ENCODE measurements around the gene PCDHB13.
"Not testable (repeated sequence)": the region's sequence is repeated elsewhere in the genome, so short reads cannot be mapped to it uniquely, and the experiment has no call there.

Gene PCDHB13

DNA sequence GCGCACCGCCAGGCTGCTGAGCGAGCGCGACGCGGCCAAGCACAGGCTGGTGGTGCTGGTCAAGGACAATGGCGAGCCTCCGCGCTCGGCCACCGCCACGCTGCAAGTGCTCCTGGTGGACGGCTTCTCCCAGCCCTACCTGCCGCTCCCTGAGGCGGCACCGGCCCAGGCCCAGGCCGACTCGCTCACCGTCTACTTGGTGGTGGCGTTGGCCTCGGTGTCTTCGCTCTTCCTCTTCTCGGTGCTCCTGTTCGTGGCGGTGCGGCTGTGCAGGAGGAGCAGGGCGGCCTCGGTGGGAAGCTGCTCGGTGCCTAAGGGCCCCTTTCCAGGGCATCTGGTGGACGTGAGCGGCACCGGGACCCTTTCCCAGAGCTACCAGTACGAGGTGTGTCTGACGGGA, 12.1 kb upstream of the PCDHB13 start:
- DNase-seq (ENCODE audit: low spot score), result not testable (repeated sequence)

DNA sequence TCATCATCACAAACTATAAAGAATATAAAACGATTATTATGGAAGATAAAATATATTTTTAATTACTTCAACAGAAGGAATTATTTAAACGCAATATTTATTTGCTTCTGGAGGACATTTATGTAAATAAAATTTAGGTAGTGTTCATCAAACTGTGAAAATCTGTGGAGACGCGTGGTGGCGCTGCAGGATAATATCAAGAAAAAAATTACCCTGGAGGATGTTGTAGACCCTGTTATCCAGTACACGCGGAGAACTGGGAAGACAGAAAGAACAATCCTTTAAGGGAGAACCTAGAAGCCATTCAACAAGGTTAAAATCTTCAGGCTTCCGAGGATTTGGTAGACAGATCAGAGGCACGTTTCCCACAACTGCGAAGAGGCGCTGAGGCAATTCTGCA, 5.2 kb upstream of the PCDHB13 start, which contains the start of gene PCDHB12:
PCDHB12 (plus strand) TSS at position 242 of the 400 bp plus-strand sequence. CDS start 189 bp downstream, outside the sequence.
- DNase-seq (ENCODE audit: low spot score), result no peak

DNA sequence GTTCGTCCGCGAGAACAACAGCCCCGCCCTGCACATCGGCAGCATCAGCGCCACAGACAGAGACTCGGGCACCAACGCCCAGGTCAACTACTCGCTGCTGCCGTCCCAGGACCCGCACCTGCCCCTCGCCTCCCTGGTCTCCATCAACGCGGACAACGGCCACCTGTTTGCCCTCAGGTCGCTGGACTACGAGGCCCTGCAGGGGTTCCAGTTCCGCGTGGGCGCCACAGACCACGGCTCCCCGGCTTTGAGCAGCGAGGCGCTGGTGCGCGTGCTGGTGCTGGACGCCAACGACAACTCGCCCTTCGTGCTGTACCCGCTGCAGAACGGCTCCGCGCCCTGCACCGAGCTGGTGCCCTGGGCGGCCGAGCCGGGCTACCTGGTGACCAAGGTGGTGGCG, 3.4 kb upstream of the PCDHB13 start:
- DNase-seq (ENCODE audit: low spot score), result not testable (repeated sequence)

DNA sequence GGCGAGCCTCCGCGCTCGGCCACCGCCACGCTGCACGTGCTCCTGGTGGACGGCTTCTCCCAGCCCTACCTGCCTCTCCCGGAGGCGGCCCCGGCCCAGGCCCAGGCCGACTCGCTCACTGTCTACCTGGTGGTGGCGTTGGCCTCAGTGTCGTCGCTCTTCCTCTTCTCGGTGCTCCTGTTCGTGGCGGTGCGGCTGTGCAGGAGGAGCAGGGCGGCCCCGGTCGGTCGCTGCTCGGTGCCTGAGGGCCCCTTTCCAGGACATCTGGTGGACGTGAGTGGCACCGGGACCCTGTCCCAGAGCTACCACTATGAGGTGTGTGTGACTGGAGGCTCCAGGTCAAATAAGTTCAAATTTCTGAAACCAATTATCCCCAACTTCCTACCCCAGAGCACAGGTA, 2.9 kb upstream of the PCDHB13 start:
- not testable (repeated sequence) for DNase-seq (ENCODE audit: low spot score)

DNA sequence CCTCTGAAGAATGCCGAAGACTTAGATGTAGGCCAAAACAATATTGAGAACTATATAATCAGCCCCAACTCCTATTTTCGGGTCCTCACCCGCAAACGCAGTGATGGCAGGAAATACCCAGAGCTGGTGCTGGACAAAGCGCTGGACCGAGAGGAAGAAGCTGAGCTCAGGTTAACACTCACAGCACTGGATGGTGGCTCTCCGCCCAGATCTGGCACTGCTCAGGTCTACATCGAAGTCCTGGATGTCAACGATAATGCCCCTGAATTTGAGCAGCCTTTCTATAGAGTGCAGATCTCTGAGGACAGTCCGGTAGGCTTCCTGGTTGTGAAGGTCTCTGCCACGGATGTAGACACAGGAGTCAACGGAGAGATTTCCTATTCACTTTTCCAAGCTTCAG, 864 bp downstream of the PCDHB13 start:
- not testable (repeated sequence) for DNase-seq (ENCODE audit: low spot score)

DNA sequence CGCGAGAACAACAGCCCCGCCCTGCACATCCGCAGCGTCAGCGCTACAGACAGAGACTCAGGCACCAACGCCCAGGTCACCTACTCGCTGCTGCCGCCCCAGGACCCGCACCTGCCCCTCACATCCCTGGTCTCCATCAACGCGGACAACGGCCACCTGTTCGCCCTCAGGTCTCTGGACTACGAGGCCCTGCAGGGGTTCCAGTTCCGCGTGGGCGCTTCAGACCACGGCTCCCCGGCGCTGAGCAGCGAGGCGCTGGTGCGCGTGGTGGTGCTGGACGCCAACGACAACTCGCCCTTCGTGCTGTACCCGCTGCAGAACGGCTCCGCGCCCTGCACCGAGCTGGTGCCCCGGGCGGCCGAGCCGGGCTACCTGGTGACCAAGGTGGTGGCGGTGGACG, 1.8 kb downstream of the PCDHB13 start:
- DNase-seq (ENCODE audit: low spot score), result not testable (repeated sequence)

DNA sequence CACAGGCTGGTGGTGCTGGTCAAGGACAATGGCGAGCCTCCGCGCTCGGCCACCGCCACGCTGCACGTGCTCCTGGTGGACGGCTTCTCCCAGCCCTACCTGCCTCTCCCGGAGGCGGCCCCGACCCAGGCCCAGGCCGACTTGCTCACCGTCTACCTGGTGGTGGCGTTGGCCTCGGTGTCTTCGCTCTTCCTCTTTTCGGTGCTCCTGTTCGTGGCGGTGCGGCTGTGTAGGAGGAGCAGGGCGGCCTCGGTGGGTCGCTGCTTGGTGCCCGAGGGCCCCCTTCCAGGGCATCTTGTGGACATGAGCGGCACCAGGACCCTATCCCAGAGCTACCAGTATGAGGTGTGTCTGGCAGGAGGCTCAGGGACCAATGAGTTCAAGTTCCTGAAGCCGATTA, 2.3 kb downstream of the PCDHB13 start:
- DNase-seq (ENCODE audit: low spot score), result not testable (repeated sequence)

DNA sequence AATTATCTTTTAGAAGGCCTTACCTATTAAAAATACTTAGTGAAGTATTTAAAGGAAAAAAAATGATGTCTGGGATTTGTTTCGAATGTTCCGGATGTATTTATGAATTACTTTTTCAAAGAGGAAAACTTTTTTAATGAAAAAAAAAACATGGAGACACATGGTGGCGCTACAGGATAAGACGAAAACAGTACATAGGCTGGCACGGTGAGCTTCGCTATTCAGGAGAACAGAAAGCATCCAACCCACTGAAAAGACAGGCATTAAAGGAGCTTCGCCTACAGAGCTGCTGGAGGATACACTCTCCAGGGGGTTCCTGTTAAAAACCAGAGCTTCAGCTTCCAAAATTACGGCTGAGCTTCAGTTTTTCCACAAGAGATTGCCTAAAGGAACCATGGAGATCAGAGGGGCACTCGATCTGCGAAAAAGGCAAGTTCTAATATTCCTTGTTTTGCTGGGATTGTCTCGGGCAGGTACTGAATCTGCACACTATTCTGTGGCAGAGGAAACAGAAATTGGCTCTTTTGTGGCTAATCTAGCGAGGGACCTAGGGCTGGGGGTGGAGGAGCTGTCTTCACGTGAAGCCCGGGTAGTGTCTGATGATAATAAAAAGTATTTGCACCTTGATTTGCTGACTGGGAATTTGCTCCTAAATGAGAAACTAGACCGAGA, 9.5 kb downstream of the PCDHB13 start, which contains the start of gene PCDHB14:
PCDHB14 (plus strand) TSS at position 232 of the 672 bp plus-strand sequence; CDS start at position 395, 163 bp downstream.
- DNase-seq (ENCODE audit: low spot score), result peak; percentile 56

DNA sequence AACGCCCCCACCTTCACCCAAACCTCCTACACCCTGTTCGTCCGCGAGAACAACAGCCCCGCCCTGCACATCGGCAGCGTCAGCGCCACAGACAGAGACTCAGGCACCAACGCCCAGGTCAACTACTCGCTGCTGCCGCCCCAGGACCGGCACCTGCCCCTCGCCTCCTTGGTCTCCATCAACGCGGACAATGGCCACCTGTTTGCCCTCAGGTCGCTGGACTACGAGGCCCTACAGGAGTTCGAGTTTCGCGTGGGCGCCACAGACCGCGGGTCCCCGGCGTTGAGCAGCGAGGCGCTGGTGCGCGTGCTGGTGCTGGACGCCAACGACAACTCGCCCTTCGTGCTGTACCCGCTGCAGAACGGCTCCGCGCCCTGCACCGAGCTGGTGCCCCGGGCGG, 11.1 kb downstream of the PCDHB13 start:
- not testable (repeated sequence) for DNase-seq (ENCODE audit: low spot score)

DNA sequence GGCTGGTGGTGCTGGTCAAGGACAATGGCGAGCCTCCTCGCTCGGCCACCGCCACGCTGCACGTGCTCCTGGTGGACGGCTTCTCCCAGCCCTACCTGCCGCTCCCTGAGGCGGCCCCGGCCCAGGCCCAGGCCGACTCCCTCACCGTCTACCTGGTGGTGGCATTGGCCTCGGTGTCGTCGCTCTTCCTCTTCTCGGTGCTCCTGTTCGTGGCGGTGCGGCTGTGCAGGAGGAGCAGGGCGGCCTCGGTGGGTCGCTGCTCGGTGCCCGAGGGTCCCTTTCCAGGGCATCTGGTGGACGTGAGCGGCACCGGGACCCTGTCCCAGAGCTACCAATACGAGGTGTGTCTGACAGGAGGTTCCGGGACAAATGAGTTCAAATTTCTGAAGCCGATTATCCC, 11.7 kb downstream of the PCDHB13 start:
- not testable (repeated sequence) for DNase-seq (ENCODE audit: low spot score)

DNA sequence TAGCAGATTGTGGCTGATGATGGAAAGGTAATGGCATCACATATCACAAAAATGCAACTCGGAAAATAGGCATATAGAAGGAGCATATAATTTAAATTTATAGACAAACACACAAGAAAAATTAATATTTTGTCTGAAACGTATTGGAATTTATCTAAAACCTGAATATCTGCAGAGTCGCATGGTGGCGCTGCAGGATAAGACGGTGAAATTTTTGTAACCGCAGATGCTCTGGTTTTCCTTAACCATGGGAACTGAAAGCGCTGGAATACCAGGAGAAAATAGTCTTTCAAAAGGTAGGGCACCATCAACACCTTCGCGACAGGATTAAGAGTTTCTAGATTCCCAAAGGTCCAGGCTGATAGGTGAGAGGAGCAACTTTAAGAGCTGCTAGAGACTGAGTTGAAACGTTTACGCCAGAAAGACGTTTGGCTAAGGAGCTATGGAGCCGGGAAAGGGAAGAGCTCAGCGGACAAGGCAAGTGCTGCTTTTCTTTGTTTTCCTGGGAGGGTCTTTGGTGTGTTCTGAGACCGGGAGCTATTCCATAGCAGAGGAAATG, 20.5 kb downstream of the PCDHB13 start:
- DNase-seq (ENCODE audit: low spot score), result no peak

DNA sequence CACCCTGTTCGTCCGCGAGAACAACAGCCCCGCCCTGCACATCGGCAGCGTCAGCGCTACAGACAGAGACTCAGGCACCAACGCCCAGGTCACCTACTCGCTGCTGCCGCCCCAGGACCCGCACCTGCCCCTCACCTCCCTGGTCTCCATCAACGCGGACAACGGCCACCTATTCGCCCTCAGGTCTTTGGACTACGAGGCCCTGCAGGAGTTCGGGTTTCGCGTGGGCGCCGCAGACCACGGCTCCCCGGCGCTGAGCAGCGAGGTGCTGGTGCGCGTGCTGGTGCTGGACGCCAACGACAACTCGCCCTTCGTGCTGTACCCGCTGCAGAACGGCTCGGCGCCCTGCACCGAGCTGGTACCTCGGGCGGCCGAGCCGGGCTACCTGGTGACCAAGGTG, 22.2 kb downstream of the PCDHB13 start:
- not testable (repeated sequence) for DNase-seq (ENCODE audit: low spot score)

DNA sequence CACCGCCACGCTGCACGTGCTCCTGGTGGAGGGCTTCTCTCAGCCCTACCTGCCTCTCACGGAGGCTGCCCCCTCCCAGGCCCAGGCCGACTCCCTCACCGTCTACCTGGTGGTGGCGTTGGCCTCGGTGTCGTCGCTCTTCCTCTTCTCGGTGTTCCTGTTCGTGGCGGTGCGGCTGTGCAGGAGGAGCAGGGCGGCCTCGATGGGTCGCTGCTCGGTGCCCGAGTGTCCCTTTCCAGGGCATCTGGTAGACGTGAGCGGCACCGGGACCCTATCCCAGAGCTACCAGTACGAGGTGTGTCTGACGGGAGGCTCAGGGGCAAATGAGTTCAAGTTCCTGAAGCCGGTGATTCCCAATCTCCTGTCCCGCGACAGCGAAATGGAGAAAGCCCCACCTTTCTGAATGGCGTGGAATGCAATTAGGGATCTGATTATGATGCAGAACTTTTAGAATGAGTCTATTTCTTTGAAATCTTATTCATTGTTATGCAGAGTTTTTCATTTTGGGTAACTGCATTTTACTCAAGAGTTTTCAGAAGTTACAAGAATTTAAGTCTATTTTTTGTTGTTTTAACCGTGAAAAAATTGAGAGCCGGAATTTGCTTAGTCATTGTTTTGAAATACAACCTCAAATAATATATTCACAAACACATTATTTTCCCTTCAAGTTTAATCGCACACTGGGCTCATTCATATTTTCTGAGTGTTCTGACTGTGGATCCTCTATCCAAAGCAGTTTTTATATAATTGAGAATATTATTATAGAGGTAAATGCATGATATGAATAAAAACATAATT, 23.0 kb downstream of the PCDHB13 start:
- no peak for DNase-seq (ENCODE audit: low spot score)

DNA sequence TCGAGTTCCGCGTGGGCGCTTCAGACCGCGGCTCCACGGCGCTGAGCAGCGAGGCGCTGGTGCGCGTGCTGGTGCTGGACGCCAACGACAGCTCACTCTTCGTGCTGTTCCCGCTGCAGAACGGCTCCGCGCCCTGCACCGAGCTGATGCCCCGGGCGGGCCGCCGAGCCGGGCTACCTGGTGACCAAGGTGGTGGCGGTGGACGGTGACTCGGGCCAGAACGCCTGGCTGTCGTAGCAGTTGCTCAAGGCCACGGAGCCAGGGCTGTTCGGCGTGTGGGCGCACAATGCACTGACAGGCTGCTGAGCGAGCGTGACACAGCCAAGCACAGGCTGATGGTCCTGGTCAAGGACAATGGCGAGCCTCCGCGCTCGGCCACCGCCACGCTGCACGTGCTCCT, 27.8 kb downstream of the PCDHB13 start:
- DNase-seq (ENCODE audit: low spot score), result no peak

DNA sequence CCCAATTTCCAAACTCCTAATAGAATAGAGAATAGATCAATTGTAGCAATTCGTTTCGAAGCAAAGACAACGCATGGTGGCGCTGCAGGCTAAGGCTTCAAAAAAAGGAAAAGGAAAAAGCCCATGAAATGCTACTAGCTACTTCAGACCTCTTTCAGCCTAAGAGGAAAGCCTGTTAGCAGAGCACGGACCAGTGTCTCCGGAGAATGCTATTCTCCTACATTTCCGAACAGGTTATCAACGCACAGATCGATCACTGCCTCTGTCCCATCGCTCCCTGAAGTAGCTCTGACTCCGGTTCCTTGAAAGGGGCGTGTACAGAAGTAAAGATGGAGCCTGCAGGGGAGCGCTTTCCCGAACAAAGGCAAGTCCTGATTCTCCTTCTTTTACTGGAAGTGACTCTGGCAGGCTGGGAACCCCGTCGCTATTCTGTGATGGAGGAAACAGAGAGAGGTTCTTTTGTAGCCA, 31.6 kb downstream of the PCDHB13 start, which contains the start of gene PCDHB15:
PCDHB15 (plus strand) TSS at position 146 of the 468 bp plus-strand sequence; CDS start at position 330, 184 bp downstream.
- no peak for DNase-seq (ENCODE audit: low spot score)

DNA sequence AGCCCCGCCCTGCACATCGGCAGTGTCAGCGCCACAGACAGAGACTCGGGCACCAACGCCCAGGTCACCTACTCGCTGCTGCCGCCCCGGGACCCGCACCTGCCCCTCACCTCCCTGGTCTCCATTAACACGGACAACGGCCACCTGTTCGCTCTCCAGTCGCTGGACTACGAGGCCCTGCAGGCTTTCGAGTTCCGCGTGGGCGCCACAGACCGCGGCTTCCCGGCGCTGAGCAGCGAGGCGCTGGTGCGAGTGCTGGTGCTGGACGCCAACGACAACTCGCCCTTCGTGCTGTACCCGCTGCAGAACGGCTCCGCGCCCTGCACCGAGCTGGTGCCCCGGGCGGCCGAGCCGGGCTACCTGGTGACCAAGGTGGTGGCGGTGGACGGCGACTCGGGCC, 33.3 kb downstream of the PCDHB13 start:
- not testable (repeated sequence) for DNase-seq (ENCODE audit: low spot score)

DNA sequence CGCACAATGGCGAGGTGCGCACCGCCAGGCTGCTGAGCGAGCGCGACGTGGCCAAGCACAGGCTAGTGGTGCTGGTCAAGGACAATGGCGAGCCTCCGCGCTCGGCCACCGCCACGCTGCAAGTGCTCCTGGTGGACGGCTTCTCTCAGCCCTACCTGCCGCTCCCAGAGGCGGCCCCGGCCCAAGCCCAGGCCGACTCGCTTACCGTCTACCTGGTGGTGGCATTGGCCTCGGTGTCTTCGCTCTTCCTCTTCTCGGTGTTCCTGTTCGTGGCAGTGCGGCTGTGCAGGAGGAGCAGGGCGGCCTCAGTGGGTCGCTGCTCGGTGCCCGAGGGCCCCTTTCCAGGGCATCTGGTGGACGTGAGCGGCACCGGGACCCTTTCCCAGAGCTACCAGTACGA, 33.7 kb downstream of the PCDHB13 start:
- not testable (repeated sequence) for DNase-seq (ENCODE audit: low spot score)

DNA sequence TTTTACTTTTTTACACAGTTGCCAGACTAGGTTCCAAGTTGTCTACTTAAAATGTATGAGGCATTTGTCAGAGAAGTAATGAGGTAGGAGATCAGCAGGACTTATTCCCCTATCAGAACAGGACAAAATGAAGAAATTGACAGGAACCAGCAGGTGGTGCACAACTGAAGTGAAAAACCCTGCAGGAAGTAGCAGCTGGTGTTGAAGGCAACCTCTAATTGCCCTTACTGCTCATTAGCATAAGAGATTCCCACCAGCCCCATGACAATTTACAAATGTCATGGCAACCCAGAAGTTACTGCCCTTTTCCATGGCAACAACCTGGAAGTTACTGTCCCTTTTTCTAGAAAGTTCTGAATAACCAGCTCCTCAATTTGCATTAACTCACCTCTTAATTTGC, 36.9 kb downstream of the PCDHB13 start:
- DNase-seq (ENCODE audit: low spot score), result no peak

DNA sequence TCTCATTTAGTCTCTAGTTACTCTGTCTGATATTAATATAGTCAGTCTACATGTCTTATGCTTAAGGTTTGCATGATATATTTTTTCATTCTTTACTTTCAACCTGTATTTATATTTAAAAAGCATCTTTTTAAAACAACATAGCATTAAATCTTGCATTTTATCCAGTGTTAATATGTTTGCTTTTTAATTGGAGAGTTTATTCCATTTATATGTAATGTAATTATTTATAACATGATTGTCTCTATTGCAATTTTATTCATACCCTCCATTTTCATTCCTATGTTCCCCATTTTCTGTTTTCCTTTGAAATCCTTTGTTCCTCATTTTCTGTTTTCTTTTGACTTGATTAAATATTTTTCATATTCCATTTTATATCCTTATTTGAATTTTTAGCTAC, 44.7 kb downstream of the PCDHB13 start:
- no peak for DNase-seq (ENCODE audit: low spot score)

DNA sequence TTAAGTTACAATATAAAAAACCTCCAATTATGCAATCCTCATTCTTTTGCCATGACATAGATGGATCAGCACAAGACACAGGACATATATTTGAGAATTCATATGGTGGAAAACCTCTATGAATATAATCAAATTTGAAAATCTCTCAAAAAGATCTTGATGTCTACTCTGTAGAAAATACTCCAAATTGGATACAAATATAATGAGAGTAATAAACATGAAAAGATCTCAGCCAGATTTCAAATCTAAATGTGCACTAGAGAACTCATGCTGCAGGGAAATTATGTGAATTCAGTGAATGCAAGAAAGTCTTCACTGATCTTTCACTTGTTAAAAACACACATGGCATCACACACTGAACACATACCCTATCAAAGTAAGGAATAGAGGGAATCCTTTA, 45.2 kb downstream of the PCDHB13 start:
- no peak for DNase-seq (ENCODE audit: low spot score)

DNA sequence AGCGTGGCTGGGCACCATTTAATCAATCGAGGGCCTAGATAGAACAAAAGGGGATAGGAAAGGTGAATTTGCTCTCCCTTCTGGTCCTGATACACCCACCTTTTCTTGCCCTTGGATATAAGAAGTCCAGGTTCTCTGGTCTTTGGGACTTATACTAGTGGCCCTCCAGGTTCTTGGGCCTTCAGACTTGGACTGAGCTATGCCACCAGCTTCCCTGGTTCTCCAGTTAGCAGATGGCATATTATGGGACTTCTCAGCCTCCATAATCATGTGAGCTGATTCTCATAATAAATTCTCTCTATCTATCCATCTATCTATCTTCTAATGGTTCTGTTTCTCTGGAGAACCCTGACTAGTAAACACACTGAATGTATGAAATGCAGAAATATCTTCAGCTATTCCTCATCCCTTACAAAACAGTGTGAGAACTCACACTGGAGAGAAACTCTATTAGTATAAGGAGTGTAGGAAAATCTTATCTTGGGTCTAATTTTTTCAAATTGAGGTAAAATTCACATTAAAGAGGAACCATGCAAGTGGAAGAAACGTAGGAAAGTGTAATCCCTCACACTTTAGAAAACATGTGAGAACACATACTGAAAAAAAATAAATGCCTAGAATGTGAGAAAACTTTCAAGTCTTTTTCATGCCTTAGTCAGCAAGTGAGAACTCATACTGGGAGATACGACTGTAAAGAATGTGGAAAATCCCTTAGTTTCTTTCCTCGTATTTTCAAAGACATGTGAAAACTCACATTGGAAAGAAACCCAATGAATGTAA, 46.9 kb downstream of the PCDHB13 start:
- no peak for DNase-seq (ENCODE audit: low spot score)

DNA sequence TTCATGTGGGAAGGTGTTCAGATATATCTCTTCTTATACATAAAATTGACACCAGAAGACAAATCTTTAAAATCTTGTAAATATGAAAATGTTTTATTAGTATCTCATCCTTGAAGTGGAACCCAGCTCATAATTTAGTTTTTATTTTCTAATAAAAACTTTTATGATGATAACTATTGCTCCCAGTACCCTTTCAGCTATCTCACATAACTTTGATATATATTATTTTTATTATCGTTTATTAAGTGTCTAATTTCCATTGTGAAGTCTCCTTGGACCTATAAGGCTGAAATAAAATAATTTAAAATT, 47.5 kb downstream of the PCDHB13 start:
- DNase-seq (ENCODE audit: low spot score), result no peak
